ENCODE data around the gene EIF5AL1. TPM values are rescaled to one million over a fixed set of nuclear protein-coding genes. Genes with fewer than 3 reads are reported as not detected.
"Not testable (repeated sequence)": the region's sequence is repeated elsewhere in the genome, so short reads cannot be mapped to it uniquely, and the experiment has no call there.

The EIF5AL1 gene
- total and polyA plus RNA-seq, 2 of the 4 experiments (the other 2 are of a cell fraction): 1.1 to 1.4 TPM

GRCh38 chr10:79509306-79509933 is 2.9 kb upstream of the EIF5AL1 start:
- H2AK9ac ChIP-seq (replicated peaks; ENCODE audit: low read depth, low read length, poor library complexity); CTCF ChIA-PET; H4K91ac ChIP-seq (ENCODE audit: insufficient read depth, low read depth, low read length); H3K79me1 ChIP-seq (ENCODE audit: low read depth in 1 of 2, low read length in 2 of 2); H4K5ac ChIP-seq (ENCODE audit: low read depth, low read length); H3K9me3 ChIP-seq (ENCODE audit: control insufficient read depth, insufficient read depth, low read length); H2BK5ac ChIP-seq (ENCODE audit: low read depth, low read length, poor library complexity, severe bottlenecking); H3K27me3 ChIP-seq (ENCODE audit: control insufficient read depth, insufficient read depth, low read length); H3K9ac ChIP-seq (ENCODE audit: low read depth, low read length); H3K27ac ChIP-seq (ENCODE audit: insufficient read depth, low read length); H3K14ac ChIP-seq (replicated peaks; ENCODE audit: low read depth, low read length); intact Hi-C loops (cut with micrococcal nuclease); H3K18ac ChIP-seq (ENCODE audit: low read depth, low read length); H2BK15ac ChIP-seq (ENCODE audit: low read depth, low read length); H4K20me1 ChIP-seq (ENCODE audit: insufficient read depth, low read length); H2BK20ac ChIP-seq (ENCODE audit: low read depth, low read length); H2AFZ ChIP-seq (replicated peaks; ENCODE audit: low read length, poor library complexity); H3K4me1 ChIP-seq (ENCODE audit: control insufficient read depth, insufficient read depth, low read length); H3K4ac ChIP-seq (ENCODE audit: low read depth, low read length); H3K9me1 ChIP-seq (ENCODE audit: insufficient read depth, low read length); H4K8ac ChIP-seq (ENCODE audit: low read depth in 2 of 2, low read length in 2 of 2); H2BK120ac ChIP-seq (ENCODE audit: low read depth, low read length); H3K4me3 ChIP-seq (ENCODE audit: insufficient read depth, low read depth, low read length); dilution Hi-C loops (cut with HindIII; ENCODE audit: low sequenced_read_pairs, unreplicated experiment); BruUV-seq (replicated peaks); in situ Hi-C loops (cut with MboI; ENCODE audit: low sequenced_read_pairs); H3K36me3 ChIP-seq (ENCODE audit: control insufficient read depth, insufficient read depth, low read length); DNase-seq; POLR2A ChIA-PET (ENCODE audit: unreplicated experiment); H3K4me2 ChIP-seq (ENCODE audit: low read depth, low read length); H2AK5ac ChIP-seq (ENCODE audit: low read depth, low read length); H3K56ac ChIP-seq (ENCODE audit: extremely low read depth, insufficient read depth, low read length); H3K23ac ChIP-seq (ENCODE audit: low read depth, low read length): not testable (repeated sequence)
- WGBS, 2 experiments (ENCODE audit: extremely low coverage in 2 of 2, insufficient read length in 1 of 2): no CpG with 5 or more reads among the region's 3 CpGs
- ATAC-seq (ENCODE audit: low read depth): peak; percentile 65

GRCh38 chr10:79509934-79510508 is 2.3 kb upstream of the EIF5AL1 start:
- CTCF ChIA-PET; H3K9ac ChIP-seq (ENCODE audit: low read depth, low read length); H3K56ac ChIP-seq (ENCODE audit: extremely low read depth, insufficient read depth, low read length); intact Hi-C loops (cut with micrococcal nuclease); H3K27me3 ChIP-seq (ENCODE audit: control insufficient read depth, insufficient read depth, low read length); H3K9me1 ChIP-seq (ENCODE audit: insufficient read depth, low read length); H4K20me1 ChIP-seq (ENCODE audit: insufficient read depth, low read length); DNase-seq; H3K4ac ChIP-seq (ENCODE audit: low read depth, low read length); H4K8ac ChIP-seq (ENCODE audit: low read depth in 2 of 2, low read length in 2 of 2); H3K27ac ChIP-seq (ENCODE audit: insufficient read depth, low read length); H3K23ac ChIP-seq (ENCODE audit: low read depth, low read length); H4K5ac ChIP-seq (ENCODE audit: low read depth, low read length); H3K4me3 ChIP-seq (ENCODE audit: insufficient read depth, low read depth, low read length); H3K36me3 ChIP-seq (ENCODE audit: control insufficient read depth, insufficient read depth, low read length); H2AK5ac ChIP-seq (ENCODE audit: low read depth, low read length); H3K9me3 ChIP-seq (ENCODE audit: control insufficient read depth, insufficient read depth, low read length); H3K79me1 ChIP-seq (ENCODE audit: low read depth in 1 of 2, low read length in 2 of 2); POLR2A ChIA-PET (ENCODE audit: unreplicated experiment); H2AFZ ChIP-seq (replicated peaks; ENCODE audit: low read length, poor library complexity); dilution Hi-C loops (cut with HindIII; ENCODE audit: low sequenced_read_pairs, unreplicated experiment); H2BK5ac ChIP-seq (ENCODE audit: low read depth, low read length, poor library complexity, severe bottlenecking); H3K14ac ChIP-seq (replicated peaks; ENCODE audit: low read depth, low read length); H3K18ac ChIP-seq (ENCODE audit: low read depth, low read length); H2BK15ac ChIP-seq (ENCODE audit: low read depth, low read length); H2AK9ac ChIP-seq (replicated peaks; ENCODE audit: low read depth, low read length, poor library complexity); H3K4me2 ChIP-seq (ENCODE audit: low read depth, low read length); H4K91ac ChIP-seq (ENCODE audit: insufficient read depth, low read depth, low read length); BruUV-seq (replicated peaks); H3K4me1 ChIP-seq (ENCODE audit: control insufficient read depth, insufficient read depth, low read length); in situ Hi-C loops (cut with MboI; ENCODE audit: low sequenced_read_pairs); H2BK120ac ChIP-seq (ENCODE audit: low read depth, low read length); H2BK20ac ChIP-seq (ENCODE audit: low read depth, low read length): not testable (repeated sequence)
- WGBS, 2 experiments (ENCODE audit: extremely low coverage in 2 of 2, insufficient read length in 1 of 2): no CpG with 5 or more reads among the region's 5 CpGs
- ATAC-seq (ENCODE audit: low read depth): peak; percentile 55

Data from IMR-90 (cell line).